GM12872 (cell line): ENCODE data around the gene STARD13.

Source experiments
- CTCF ChIP-seq: IDR thresholded peaks from 3 replicates; pipeline ENCODE4 v1.5.1; 2011; ENCODE audit warnings: low read depth, mild to moderate bottlenecking, low read length, moderate library complexity; ENCODE audit not compliant: insufficient read depth

The STARD13 gene

GRCh38 chr13:33167491-33167890 is 118.1 kb downstream of the STARD13 start:
- TF ChIP-seq CTCF: no peak

- TF ChIP-seq CTCF: no peak
Measured at GRCh38 chr13:33165787-33166186, 119.8 kb downstream of the STARD13 start.

- no peak for TF ChIP-seq CTCF
Measured at GRCh38 chr13:33164331-33164730, 121.2 kb downstream of the STARD13 start.

- TF ChIP-seq CTCF: no peak
Measured at GRCh38 chr13:33158816-33159215, 126.7 kb downstream of the STARD13 start.

- no peak for TF ChIP-seq CTCF
Measured at GRCh38 chr13:33158271-33158670, 127.3 kb downstream of the STARD13 start.

- TF ChIP-seq CTCF: no peak
Measured at GRCh38 chr13:33154911-33155310, 130.6 kb downstream of the STARD13 start.

- TF ChIP-seq CTCF: no peak
Measured at GRCh38 chr13:33153421-33154404, 131.8 kb downstream of the STARD13 start.
